DND-41 (cell line): Measurements from ENCODE around the gene HPGDS.

ENCODE experiments used
- ATAC-seq: fragments of 200-7000 bp; cut with Tn5 transposase; 3 replicates; pipeline ENCODE4 v1.9.1; 2021; ENCODE audit warnings: low read depth; ENCODE audit not compliant: insufficient read depth
- DNase-seq: peaks from one replicate; pipeline ENCODE4 v3.0.0-alpha.2; 2020
- H2AFZ ChIP-seq: 2 replicates; pipeline ENCODE4 v1.6.0; 2012; ENCODE audit warnings: low read depth, low read length
- H3K27ac ChIP-seq: 2 replicates; pipeline ENCODE4 v1.5.1; 2012; ENCODE audit warnings: low read length, inconsistent platforms
- H3K27me3 ChIP-seq: fragments of 200-600 bp; sonication (generic); 2 replicates; pipeline ENCODE4 v1.6.0; 2012; ENCODE audit warnings: low read length, mild to moderate bottlenecking, inconsistent platforms; ENCODE audit not compliant: insufficient read depth, poor library complexity
- H3K36me3 ChIP-seq: 2 replicates; pipeline ENCODE4 v1.5.1; 2012; ENCODE audit warnings: low read length, inconsistent platforms; ENCODE audit not compliant: insufficient read depth
- H3K4me1 ChIP-seq: 2 replicates; pipeline ENCODE4 v1.5.1; 2012; ENCODE audit warnings: mild to moderate bottlenecking, low read length; ENCODE audit not compliant: insufficient read depth
- H3K4me2 ChIP-seq: 2 replicates; pipeline ENCODE4 v1.6.0; 2012; ENCODE audit warnings: mild to moderate bottlenecking, moderate library complexity, low read length, inconsistent platforms; ENCODE audit not compliant: insufficient read depth
- H3K4me3 ChIP-seq, 2 experiments: fragments of 200-600 bp in 1 of 2; shearing (Covaris generic) in 1 of 2; 2 replicates each; pipeline ENCODE4 v1.5.1; 2012 to 2016; ENCODE audit warnings: inconsistent platforms in 2 of 2, low read length in 2 of 2, mild to moderate bottlenecking in 2 of 2, low read depth in 1 of 2, moderate library complexity in 1 of 2
- H3K79me2 ChIP-seq: 2 replicates; pipeline ENCODE4 v1.6.0; 2012; ENCODE audit warnings: low read length, inconsistent platforms; ENCODE audit not compliant: insufficient read depth
- H3K9ac ChIP-seq: 2 replicates; pipeline ENCODE4 v1.6.0; 2012; ENCODE audit warnings: low read depth, mild to moderate bottlenecking, inconsistent platforms, low read length, moderate library complexity
- H3K9me3 ChIP-seq: 2 replicates; pipeline ENCODE4 v1.5.1; 2012; ENCODE audit warnings: low read length, moderate library complexity, mild to moderate bottlenecking, inconsistent platforms; ENCODE audit not compliant: insufficient read depth, severe bottlenecking
- H4K20me1 ChIP-seq: 2 replicates; pipeline ENCODE4 v1.6.0; 2012; ENCODE audit warnings: low read length; ENCODE audit not compliant: insufficient read depth
- EZH2 ChIP-seq: IDR thresholded peaks from 3 replicates; pipeline ENCODE4 v1.6.1; 2012; ENCODE audit warnings: borderline replicate concordance, low read depth, mild to moderate bottlenecking, moderate library complexity, low read length, inconsistent platforms; ENCODE audit not compliant: severe bottlenecking
- TF ChIP-seq, protein P1 (sequence below): IDR thresholded peaks from 2 replicates; pipeline ENCODE4 v1.5.1; 2012; ENCODE audit warnings: borderline replicate concordance, low read length, moderate library complexity, mild to moderate bottlenecking; ENCODE audit not compliant: poor library complexity, severe bottlenecking; ENCODE audit errors: extremely low read depth

Gene HPGDS

GRCh38 chr4:94364527-94364926 is 21.9 kb upstream of the HPGDS start:
- no peaks in the 10 kb centered on the region for H3K4me1 ChIP-seq
- ATAC-seq (no peak), DNase-seq (no peak)
- H3K9me3 ChIP-seq: no peaks in the 10 kb centered on the region
- TF ChIP-seq EZH2: no peak
- TF ChIP-seq, protein P1, sequence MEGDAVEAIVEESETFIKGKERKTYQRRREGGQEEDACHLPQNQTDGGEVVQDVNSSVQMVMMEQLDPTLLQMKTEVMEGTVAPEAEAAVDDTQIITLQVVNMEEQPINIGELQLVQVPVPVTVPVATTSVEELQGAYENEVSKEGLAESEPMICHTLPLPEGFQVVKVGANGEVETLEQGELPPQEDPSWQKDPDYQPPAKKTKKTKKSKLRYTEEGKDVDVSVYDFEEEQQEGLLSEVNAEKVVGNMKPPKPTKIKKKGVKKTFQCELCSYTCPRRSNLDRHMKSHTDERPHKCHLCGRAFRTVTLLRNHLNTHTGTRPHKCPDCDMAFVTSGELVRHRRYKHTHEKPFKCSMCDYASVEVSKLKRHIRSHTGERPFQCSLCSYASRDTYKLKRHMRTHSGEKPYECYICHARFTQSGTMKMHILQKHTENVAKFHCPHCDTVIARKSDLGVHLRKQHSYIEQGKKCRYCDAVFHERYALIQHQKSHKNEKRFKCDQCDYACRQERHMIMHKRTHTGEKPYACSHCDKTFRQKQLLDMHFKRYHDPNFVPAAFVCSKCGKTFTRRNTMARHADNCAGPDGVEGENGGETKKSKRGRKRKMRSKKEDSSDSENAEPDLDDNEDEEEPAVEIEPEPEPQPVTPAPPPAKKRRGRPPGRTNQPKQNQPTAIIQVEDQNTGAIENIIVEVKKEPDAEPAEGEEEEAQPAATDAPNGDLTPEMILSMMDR: no peak
- H3K79me2 ChIP-seq: no peaks in the 10 kb centered on the region
- no peak overlapping the region for H2AFZ ChIP-seq
- H3K4me3 ChIP-seq: no peak overlapping the region
- no peak overlapping the region for H3K4me2 ChIP-seq
- no peak overlapping the region for H3K9ac ChIP-seq
- H3K27ac ChIP-seq: no peak overlapping the region
- no peaks in the 10 kb centered on the region for H4K20me1 ChIP-seq
- H3K27me3 ChIP-seq: no peaks in the 10 kb centered on the region
- H3K36me3 ChIP-seq: no peaks in the 10 kb centered on the region

DNA sequence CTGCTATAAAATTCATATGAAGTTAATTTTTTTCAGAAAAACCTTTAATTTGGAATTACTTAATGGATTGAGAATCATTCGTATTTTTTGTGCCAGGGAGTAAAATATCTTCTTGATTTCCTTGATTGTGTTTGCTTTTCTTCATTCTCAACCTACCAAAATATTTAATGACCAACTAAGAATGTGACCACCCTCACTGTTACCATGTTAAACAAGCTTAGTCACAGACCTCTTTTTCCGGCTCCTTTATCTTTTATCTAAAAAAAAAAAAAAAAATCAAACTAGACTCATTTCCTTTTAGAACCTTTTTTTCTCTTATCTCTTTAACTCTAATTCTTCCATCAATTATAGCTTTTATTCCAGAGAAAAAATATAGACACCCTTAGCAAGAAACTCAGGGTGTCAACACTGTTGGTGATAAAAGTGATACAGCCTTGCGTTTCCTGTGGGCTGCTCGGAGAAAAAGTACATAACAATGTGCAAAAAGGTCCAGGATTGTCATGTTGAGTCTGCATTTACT is 20.6 kb upstream of the HPGDS start:
- Histone ChIP-seq H3K4me1 (no peaks in the 10 kb centered on the region), H3K36me3 (no peaks in the 10 kb centered on the region), H3K4me3 (no peak overlapping the region), H3K9me3 (no peaks in the 10 kb centered on the region), H3K27me3 (no peaks in the 10 kb centered on the region), H2AFZ (no peak overlapping the region), H3K9ac (no peak overlapping the region), H4K20me1 (no peaks in the 10 kb centered on the region), H3K79me2 (no peaks in the 10 kb centered on the region), H3K4me2 (no peak overlapping the region), H3K27ac (no peak overlapping the region)
- DNase-seq (no peak), ATAC-seq (no peak)
- TF ChIP-seq EZH2: no peak
- TF ChIP-seq, protein P1: no peak

DNA sequence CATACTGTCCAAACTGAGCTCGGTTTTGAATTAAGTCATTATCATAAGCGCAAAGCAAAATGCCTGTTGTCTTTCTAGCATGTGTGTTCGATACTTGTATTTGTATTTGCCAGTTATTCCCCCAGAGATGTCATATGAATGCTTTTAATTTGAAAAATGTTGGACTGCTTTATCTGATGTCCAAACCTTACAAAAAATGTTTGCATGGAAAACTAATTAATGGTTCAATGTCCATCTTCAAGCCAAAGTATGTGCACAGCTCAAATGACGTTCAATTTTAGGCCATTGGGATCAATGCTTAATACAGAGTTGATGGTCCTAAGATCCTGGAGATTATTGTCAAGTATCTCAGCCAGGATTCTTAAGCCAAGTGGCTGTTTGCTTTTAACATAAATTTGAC is 17.2 kb upstream of the HPGDS start:
- Histone ChIP-seq H4K20me1 (no peaks in the 10 kb centered on the region), H3K4me1 (no peaks in the 10 kb centered on the region), H3K9ac (no peak overlapping the region), H2AFZ (no peak overlapping the region), H3K27me3 (no peaks in the 10 kb centered on the region), H3K79me2 (no peaks in the 10 kb centered on the region), H3K9me3 (no peaks in the 10 kb centered on the region), H3K4me2 (no peak overlapping the region), H3K36me3 (no peaks in the 10 kb centered on the region), H3K27ac (no peak overlapping the region), H3K4me3 (no peak overlapping the region)
- DNase-seq: no peak
- ATAC-seq: no peak
- no peak for TF ChIP-seq EZH2
- TF ChIP-seq, protein P1: no peak

- ATAC-seq: no peak
- no peak overlapping the region for H3K4me3 ChIP-seq
- H3K4me1 ChIP-seq: no peaks in the 10 kb centered on the region
- no peaks in the 10 kb centered on the region for H3K27me3 ChIP-seq
- no peaks in the 10 kb centered on the region for H3K79me2 ChIP-seq
- no peak overlapping the region for H3K4me2 ChIP-seq
- TF ChIP-seq EZH2: no peak
- TF ChIP-seq, protein P1: no peak
- H4K20me1 ChIP-seq: no peaks in the 10 kb centered on the region
- H2AFZ ChIP-seq: no peak overlapping the region
- DNase-seq: no peak
- no peak overlapping the region for H3K9ac ChIP-seq
- no peak overlapping the region for H3K27ac ChIP-seq
- H3K9me3 ChIP-seq: no peaks in the 10 kb centered on the region
- H3K36me3 ChIP-seq: no peaks in the 10 kb centered on the region
These were observed 16.6 kb upstream of the HPGDS start for GRCh38 chr4:94359221-94359620.
